WTC11 (cell line): Measurements from ENCODE around the gene CLCN6. TPM values are rescaled to one million over a fixed set of nuclear protein-coding genes. Genes with fewer than 3 reads are reported as not detected.

ENCODE experiments used
- ATAC-seq: fragments of 200-7000 bp; cut with Tn5 transposase; 2 replicates; pipeline ENCODE4 v1.10.0; 2021; ENCODE audit warnings: mild to moderate bottlenecking, moderate library complexity
- CTCF ChIA-PET: fragments of 300-600 bp; sonication (Branson Sonifier 250); formaldehyde crosslinking; loops from one replicate; lab custom pipeline; 2021; ENCODE audit warnings: antibody characterized with exemption; lab: Charles Lee
- POLR2A ChIA-PET: fragments of 350-600 bp; sonication (Branson Sonifier 250); formaldehyde crosslinking; loops from one replicate; lab custom pipeline; 2021; ENCODE audit warnings: antibody characterized with exemption; lab: Charles Lee
- DNase-seq: peaks from one replicate; pipeline ENCODE4 v3.0.0; 2021; ENCODE audit warnings: low spot score
- H3K27ac Mint-ChIP-seq: 2 replicates; pipeline ENCODE4 v1.8.0; 2021; ENCODE audit warnings: mixed read lengths
- H3K27me3 Mint-ChIP-seq: 2 replicates; pipeline ENCODE4 v1.8.0; 2021; ENCODE audit warnings: low read depth, mild to moderate bottlenecking, moderate library complexity, mixed read lengths
- H3K36me3 Mint-ChIP-seq: 2 replicates; pipeline ENCODE4 v1.8.0; 2021; ENCODE audit warnings: mixed read lengths
- H3K4me1 Mint-ChIP-seq: 2 replicates; pipeline ENCODE4 v1.8.0; 2022; ENCODE audit warnings: mixed read lengths
- H3K4me3 Mint-ChIP-seq: 2 replicates; pipeline ENCODE4 v1.8.0; 2021; ENCODE audit warnings: mild to moderate bottlenecking, moderate library complexity, mixed read lengths
- H3K9me3 Mint-ChIP-seq: 2 replicates; pipeline ENCODE4 v1.8.0; 2021; ENCODE audit warnings: mixed read lengths
- AR ChIP-seq: fragments of 250-450 bp; sonication (Bioruptor Pico); IDR thresholded peaks from 2 replicates; pipeline ENCODE4 v1.9.0; 2021; ENCODE audit warnings: mild to moderate bottlenecking
- EMX1 ChIP-seq: fragments of 250-450 bp; sonication (Bioruptor Pico); IDR thresholded peaks from 2 replicates; pipeline ENCODE4 v1.8.0; 2021; ENCODE audit warnings: mild to moderate bottlenecking
- ETV6 ChIP-seq: sonication (generic); formaldehyde crosslinking; IDR thresholded peaks from 2 replicates; pipeline ENCODE4 v1.8.1; 2022; ENCODE audit warnings: mild to moderate bottlenecking, missing genetic modification reagents
- GABPB1 ChIP-seq: sonication (generic); formaldehyde crosslinking; IDR thresholded peaks from 2 replicates; pipeline ENCODE4 v1.8.1; 2023; ENCODE audit warnings: mild to moderate bottlenecking, missing genetic modification reagents
- GRHL2 ChIP-seq: fragments of 250-450 bp; sonication (Bioruptor Pico); IDR thresholded peaks from 2 replicates; pipeline ENCODE4 v1.8.0; 2022; ENCODE audit warnings: mild to moderate bottlenecking, moderate library complexity; ENCODE audit not compliant: insufficient replicate concordance, severe bottlenecking
- HMGXB4 ChIP-seq: sonication (generic); formaldehyde crosslinking; IDR thresholded peaks from 2 replicates; pipeline ENCODE4 v1.8.1; 2023; ENCODE audit warnings: mild to moderate bottlenecking, moderate library complexity, missing genetic modification reagents
- NFYB ChIP-seq: sonication (generic); formaldehyde crosslinking; conservative IDR thresholded peaks from 2 replicates; pipeline ENCODE4 v1.8.0; 2022; ENCODE audit warnings: low read depth, missing genetic modification reagents
- NR2C2 ChIP-seq: sonication (generic); formaldehyde crosslinking; IDR thresholded peaks from 2 replicates; pipeline ENCODE4 v1.8.0; 2022; ENCODE audit warnings: mild to moderate bottlenecking, missing genetic modification reagents
- RORB ChIP-seq: fragments of 250-450 bp; sonication (Bioruptor Pico); IDR thresholded peaks from 2 replicates; pipeline ENCODE4 v1.9.0; 2021; ENCODE audit warnings: mild to moderate bottlenecking
- SP1 ChIP-seq: sonication (generic); formaldehyde crosslinking; conservative IDR thresholded peaks from 2 replicates; pipeline ENCODE4 v1.8.1; 2022; ENCODE audit warnings: missing genetic modification reagents
- STAT6 ChIP-seq: sonication (generic); formaldehyde crosslinking; conservative IDR thresholded peaks from 2 replicates; pipeline ENCODE4 v1.8.1; 2023; ENCODE audit warnings: mild to moderate bottlenecking, low read depth, missing genetic modification reagents, moderate library complexity
- TEAD4 ChIP-seq: sonication (generic); formaldehyde crosslinking; IDR thresholded peaks from 2 replicates; pipeline ENCODE4 v1.8.0; 2022; ENCODE audit warnings: mild to moderate bottlenecking, missing genetic modification reagents
- ZNF281 ChIP-seq: sonication (generic); formaldehyde crosslinking; IDR thresholded peaks from 2 replicates; pipeline ENCODE4 v1.8.0; 2023; ENCODE audit warnings: mild to moderate bottlenecking, missing genetic modification reagents
- ZNF396 ChIP-seq: fragments of 250-450 bp; sonication (Bioruptor Pico); IDR thresholded peaks from 2 replicates; pipeline ENCODE4 v1.8.0; 2021; ENCODE audit warnings: mild to moderate bottlenecking, moderate library complexity, borderline replicate concordance
- ZNF423 ChIP-seq: fragments of 250-450 bp; sonication (Bioruptor Pico); IDR thresholded peaks from 2 replicates; pipeline ENCODE4 v2.1.2; 2022; ENCODE audit warnings: mild to moderate bottlenecking, moderate library complexity
- ZNF532 ChIP-seq: fragments of 250-450 bp; sonication (Bioruptor Pico); IDR thresholded peaks from 2 replicates; pipeline ENCODE4 v1.9.0; 2021; ENCODE audit warnings: mild to moderate bottlenecking, borderline replicate concordance
- total RNA-seq: library from RNA; stranded (reverse); gene quantifications from 3 replicates; pipeline ENCODE4 v1.2.3, GENCODE V29; 2021

Gene CLCN6
- total RNA-seq, 1 experiment from 2014 or later = 22.3 TPM

- TF ChIP-seq ZNF532 (CRISPR knock-in tag) (no peak), TEAD4 (CRISPR knock-in tag) (no peak), GABPB1 (CRISPR knock-in tag) (no peak), AR (CRISPR knock-in tag) (no peak), SP1 (CRISPR knock-in tag) (no peak), STAT6 (CRISPR knock-in tag) (no peak), NR2C2 (CRISPR knock-in tag) (no peak), EMX1 (CRISPR knock-in tag) (no peak), ETV6 (CRISPR knock-in tag) (no peak), ZNF423 (CRISPR knock-in tag) (no peak), HMGXB4 (no peak)
Observed at GRCh38 chr1:11856698-11857097, 50.7 kb downstream of the CLCN6 start (continued).

- CTCF ChIA-PET = interaction anchor here (0.9 to 1.4 kb wide), 2 partner anchors 19 to 72 kb away, joined by 3 read pairs; no protein-coding TSS in a partner anchor
- Mint-ChIP-seq H3K9me3 (no peaks in the 10 kb centered on the region), H3K27me3 (peaks cover 46% of the 10 kb centered on the region)
Observed at GRCh38 chr1:11857164-11857851, 51.3 kb downstream of the CLCN6 start.

More at GRCh38 chr1:11857164-11857851, 51.3 kb downstream of the CLCN6 start:
- Mint-ChIP-seq H3K36me3 (no peaks in the 10 kb centered on the region), H3K27ac (no peak overlapping the region), H3K4me1 (no peaks in the 10 kb centered on the region), H3K4me3 (no peak overlapping the region)
- ATAC-seq = no peak
- TF ChIP-seq NFYB (no peak), GRHL2 (CRISPR knock-in tag) (no peak), ZNF396 (CRISPR knock-in tag) (no peak), RORB (CRISPR knock-in tag) (no peak), ZNF281 (CRISPR knock-in tag) (no peak), ZNF532 (CRISPR knock-in tag) (no peak)
- DNase-seq = no peak
- POLR2A ChIA-PET = no interaction called here
